HG03108 (cell line): ENCODE measurements around the gene KCNJ11.
A peak's percentile ranks its signal among the peaks of the same experiment; 100 is the strongest.

ENCODE experiments used
- ATAC-seq: cut with Tn5 transposase; IDR thresholded peaks from one replicate; pipeline ENCODE4 v1.9.1; 2021; ENCODE audit warnings: moderate library complexity; ENCODE audit not compliant: unreplicated experiment

The KCNJ11 gene

DNA sequence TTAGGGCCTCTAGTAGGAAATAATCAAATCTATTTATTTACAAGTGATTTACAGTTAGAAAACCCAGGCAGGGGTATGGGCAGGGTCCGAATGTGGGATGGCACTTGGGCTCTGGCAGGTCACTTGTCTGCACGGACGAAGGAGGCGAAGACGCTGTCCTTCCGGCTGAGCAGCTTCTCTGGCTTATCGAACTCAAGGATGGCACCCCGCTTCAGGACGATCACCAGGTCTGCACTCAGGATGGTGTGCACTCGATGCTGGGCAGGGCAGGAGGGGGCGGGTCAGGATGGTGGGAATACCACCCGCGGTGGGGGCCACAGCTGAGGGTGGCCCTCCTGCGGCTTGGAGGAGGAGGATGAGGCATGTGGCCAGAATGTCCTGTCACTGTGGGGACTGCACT is 4.4 kb upstream of the KCNJ11 start:
- ATAC-seq: no peak

DNA sequence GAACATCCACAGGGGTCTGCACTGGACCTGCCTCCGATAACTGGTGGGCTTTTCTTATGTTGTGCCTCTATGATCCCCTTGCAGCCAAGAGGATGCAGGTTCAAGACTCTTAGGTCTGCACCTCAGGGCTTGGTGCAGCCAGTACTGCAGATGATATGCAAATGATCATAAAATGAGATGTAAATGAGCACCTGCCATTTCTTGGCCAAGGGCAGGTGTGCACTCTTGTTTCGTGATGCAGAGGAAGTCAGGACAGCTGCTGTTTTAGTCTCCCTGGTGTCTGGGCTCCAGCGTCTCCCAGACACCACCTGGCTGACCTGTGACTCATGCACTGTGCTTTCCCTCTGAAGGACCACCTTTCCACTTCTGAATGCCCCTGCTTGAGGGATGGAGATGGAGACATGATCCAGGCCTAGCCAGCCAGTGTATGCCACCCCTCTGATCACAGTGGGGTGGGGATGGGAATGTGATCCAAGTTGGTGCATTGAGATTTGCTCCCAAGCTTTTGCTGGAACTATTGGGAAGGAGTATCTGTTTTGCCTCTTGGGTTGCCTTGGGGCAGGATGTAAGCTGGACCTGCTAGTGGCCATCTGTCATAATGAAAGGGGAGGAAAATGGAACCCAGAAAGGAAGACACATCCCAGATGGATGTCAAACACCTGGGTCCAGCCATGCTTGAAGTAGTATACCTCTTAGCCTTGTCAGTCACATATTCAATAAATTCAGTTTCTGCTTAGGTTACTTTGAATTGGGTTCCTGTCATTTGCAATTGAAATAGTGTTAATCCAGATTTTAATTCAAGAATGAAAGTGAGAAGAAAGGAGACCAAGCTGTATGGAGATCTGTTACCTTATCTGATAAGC is 3.3 kb upstream of the KCNJ11 start:
- ATAC-seq: no peak

DNA sequence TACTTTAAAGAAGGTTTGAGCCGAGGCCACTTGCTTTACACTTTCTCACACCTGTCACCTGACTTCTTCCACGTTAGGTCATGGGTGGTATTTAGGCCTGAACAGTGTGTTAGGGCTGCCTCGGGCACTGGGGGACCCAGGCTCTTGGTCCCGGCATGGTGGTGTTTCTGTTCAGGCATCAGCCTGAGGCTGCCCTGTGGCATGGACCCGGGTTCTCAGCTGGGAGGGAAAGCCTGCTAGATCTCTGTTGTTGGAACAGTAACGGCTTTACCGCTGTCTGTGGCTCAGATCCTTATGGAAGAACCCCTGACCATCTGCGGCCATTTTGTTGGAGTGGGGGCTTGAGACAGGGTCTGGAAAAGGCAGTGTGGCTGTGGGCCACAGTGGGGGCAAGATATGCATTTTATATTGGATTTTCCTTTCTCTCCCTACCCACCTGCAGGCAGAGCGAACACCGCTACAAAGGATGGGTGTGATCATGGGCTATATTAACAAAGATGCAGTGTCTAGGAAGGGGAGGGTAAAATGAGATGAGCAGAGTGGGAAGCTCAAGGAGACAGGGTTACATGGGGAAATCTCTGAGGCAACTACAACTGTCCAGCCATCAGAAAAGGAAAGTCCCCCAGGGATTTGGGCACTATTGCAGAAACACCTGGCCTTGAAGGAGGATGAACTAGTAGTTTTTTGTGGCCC is 1.6 kb upstream of the KCNJ11 start:
- no peak for ATAC-seq

GRCh38 chr11:17389211-17389956 is 925 bp upstream of the KCNJ11 start:
- peak; percentile 63 for ATAC-seq

- ATAC-seq: no peak
These were observed 648 bp downstream of the KCNJ11 start for GRCh38 chr11:17387811-17388210.

- no peak for ATAC-seq
These were observed 1.2 kb downstream of the KCNJ11 start for GRCh38 chr11:17387254-17387653.

GRCh38 chr11:17386331-17387084 is 2.0 kb downstream of the KCNJ11 start:
- peak; percentile 45 for ATAC-seq

DNA sequence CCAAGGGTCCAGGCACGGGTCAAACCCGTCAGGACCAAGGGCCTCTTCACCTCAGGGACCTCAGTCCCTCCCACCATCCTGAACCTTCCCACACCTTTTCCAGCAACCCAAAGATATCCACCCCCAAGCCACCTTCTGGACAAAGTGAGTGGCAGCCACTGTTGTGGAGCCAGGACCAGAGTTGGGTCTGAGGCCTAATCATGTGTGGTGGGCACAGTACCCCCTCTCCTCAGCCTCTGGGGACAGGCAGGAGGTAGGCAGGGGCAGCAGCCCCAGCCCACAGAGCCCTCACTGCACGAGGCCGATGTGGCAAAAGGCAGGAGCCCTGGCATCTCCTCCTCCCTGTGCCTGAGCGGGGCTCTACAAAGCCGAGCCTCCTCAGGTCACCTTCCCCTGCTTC is 2.5 kb downstream of the KCNJ11 start:
- ATAC-seq: no peak

DNA sequence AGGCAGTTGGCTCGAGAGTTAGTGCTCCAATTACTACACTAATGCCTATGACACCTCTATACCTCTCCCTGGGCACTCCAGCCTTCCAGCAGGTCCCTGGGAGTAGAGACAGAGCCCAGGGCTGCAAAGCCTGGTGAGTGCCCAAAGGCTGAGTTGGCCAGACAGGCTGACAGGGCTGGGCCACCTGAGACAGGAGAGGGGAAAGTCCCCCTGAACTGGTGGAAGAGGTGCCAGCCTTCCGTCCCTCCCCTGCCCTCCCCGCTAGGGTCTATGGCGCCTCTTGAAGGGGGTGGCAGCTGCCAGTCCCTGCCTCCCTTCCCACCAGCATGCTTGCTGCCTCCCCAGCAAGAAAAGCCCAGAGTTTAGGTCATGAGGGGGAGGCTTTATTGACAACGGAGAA is 3.0 kb downstream of the KCNJ11 start:
- no peak for ATAC-seq

GRCh38 chr11:17384002-17384511 is 4.4 kb downstream of the KCNJ11 start:
- ATAC-seq: no peak

- no peak for ATAC-seq
These were observed 5.0 kb downstream of the KCNJ11 start for GRCh38 chr11:17383461-17383860.

GRCh38 chr11:17382046-17382728 is 6.3 kb downstream of the KCNJ11 start:
- no peak for ATAC-seq

DNA sequence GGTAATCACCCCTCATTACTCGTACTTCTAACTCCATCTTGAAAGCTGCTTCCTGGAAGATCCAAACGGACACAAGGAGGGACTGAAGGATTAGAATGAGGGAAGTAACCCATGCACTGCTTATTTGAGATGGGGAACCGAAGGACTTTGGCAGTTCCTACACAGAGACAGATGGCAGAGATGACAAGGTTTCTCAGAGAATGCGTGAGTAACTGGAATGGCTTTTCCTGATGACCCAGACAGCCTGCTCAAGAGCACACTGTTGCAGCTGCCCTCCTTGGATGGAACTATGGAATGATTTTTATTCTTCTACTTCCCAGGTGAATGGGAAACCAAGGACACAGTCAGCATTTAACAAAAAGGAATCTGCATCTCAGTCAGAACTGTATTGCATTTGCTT is 7.3 kb downstream of the KCNJ11 start:
- no peak for ATAC-seq

DNA sequence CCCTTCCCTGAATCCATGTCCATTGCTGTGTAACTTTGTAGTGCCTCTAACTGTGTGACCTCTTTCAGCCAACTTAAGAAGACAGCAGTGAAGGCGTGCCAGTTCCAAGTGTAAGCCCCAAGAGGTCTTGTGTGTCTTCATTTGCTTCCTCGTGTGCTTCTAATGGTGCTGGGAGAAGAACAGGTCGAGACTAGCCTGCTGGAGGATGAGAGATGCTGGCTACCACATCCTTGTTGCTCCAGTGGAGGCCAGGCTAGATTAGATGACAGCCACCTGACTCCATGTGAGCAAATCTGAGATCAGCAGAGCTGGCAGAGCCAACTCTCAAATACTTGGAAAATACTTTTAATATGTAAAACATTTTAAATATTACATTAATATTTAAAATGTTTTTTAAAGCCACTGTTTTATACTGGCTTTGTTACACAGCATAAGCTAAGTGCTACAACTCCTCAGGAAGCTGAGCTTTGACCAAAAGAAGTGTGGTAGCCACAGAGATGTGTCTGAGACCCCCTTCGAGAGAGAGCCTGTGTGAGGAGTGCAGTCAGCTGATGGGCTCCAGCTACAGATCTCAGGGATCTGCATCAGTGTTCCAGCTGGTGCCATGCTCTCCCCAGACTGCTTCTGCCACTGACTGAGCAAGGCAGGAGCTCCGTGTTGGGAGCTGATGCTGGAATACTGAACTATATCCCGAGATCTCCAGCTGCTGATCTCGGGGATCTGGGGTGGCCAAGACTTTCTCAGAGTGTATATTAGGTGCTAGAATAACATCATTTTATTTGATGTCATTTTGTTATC is 8.9 kb downstream of the KCNJ11 start:
- no peak for ATAC-seq

DNA sequence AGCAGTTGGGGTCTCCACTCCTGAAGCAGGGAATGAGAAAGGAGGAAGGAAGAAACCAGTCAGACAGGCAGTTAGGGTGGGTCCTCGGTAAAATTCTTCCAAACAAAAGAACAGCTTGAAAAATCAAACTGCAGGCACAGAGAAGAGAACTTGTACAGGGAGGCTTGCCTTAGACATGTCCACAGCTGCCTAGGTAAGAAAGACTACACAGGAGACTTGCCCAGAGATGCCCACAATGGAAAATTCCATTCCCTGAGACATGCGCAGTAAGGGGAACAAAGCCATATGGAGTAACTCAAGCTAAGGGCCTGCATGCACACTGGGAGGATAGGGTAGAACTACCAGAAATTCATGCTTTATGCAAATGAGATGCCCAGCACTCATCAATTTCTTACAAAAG is 9.8 kb downstream of the KCNJ11 start:
- no peak for ATAC-seq

- ATAC-seq: no peak
These were observed 12.0 kb downstream of the KCNJ11 start for GRCh38 chr11:17376493-17376892.

DNA sequence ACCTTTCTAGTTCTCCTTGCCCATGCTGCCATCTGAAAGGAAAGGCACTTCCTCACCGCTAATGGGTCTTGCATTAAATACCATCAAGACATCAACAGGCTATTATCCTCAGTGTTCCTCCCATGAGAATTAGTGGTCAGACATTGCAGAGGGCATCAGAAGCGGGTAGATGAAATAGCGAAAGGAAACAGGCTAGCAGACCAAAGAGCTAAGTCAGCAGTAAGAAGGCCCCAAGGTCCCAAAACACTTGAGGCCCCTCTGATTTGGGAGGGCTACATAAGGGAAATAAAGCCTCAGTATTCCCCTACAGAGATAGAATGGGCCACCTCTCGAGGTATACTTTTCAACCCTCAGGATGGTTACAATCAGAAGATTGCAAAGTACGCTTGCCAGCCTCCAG is 12.9 kb downstream of the KCNJ11 start:
- no peak for ATAC-seq

- ATAC-seq: no peak
These were observed 16.8 kb downstream of the KCNJ11 start for GRCh38 chr11:17371614-17372013.

DNA sequence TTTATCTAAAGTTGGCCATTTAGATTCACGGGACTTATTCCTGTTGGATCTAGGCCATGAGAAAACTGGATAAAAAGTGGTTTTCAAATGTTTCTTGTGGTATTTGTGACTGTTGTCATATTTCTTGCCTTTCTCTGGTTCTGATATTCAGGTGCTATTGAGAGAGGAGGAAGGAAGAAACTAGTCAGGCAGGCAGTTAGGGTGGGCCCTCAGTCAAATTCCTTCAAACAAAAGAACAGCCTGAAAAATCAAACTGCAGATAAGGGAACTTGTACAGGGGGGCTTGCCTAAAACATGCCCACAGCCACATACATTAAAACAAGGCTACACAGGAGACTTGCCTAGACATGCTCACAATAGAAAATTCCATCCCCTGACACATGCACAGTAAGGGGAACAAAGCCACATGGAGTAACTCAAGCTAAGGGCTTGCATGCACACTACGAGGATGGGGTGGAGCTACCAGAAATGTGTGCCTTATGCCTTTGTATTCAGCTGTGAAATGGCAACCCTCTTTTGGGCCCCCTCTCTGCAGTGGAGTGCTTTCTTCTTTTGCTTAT is 18.7 kb downstream of the KCNJ11 start:
- ATAC-seq: no peak
